Measurements from ENCODE around the gene FGD3.

DNA sequence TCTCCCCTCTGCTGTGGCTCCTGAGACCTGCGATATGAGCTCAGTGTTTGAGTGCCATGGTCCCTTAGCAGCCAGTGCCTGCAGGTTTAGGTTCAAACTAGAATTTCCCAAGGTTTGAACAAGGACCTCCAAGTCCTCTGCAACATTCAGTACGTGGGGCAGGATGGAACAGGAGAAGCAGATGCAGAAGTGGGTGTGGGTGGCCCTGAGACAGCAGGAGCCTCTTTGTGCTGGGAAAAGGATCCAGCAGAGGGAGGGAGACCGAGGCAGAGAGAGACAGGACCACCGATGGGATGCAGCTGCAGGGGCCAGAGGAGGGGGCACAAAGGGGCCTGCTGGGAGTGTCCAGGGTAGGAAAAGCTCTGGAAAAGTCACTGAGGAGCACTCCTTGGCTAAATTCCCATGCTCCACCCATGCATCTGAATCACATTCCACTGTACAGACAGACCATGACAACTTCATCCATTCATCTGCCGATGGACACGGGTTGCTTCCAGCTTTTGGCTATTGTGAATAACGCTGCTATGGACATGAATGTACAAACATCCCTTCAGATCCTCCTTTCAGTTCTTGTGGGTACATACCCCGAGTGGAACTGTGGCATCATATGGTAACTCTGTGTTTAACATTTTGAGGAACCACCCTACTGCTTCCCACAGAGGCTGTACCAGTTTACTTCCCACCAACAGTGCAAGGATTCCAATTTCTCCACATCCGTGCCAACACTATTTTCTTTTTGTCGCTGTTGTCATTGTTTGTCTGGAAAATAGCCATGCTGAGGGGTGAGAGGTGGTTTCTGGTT lies 84.5 kb downstream of the FGD3 start:
- TF ChIP-seq CTCF (conservative IDR thresholded peaks at IDR 0.05) (no peak), ZFX (IDR thresholded peaks at IDR 0.05) (no peak)

Data from C4-2B (cell line).